Right lobe of liver (tissue), 4 donors: ENCODE data around the gene SLC16A10.

Experiments used
- POLR2A ChIP-seq: fragments of 450-650 bp; IDR thresholded peaks from one replicate; pipeline ENCODE4 v1.6.1; 2017; ENCODE audit warnings: antibody characterized with exemption, mild to moderate bottlenecking
- TF ChIP-seq, protein P1 (sequence below), 4 donors: fragments of 200-600 bp in 3 of 4; fragments of 450-650 bp in 1 of 4; IDR thresholded peaks; one replicate each; pipeline versions ENCODE4 v1.5.1 to v1.8.0; 2016 to 2022; ENCODE audit warnings: antibody characterized with exemption in 4 of 4, mild to moderate bottlenecking in 2 of 4
- donor health status: DM: no; HTN: no; CAD: no.
- donor health status: DM: no; HTN: no; CAD: no.
- donor health status: DM: no; HTN: yes; CAD: no.

DNA sequence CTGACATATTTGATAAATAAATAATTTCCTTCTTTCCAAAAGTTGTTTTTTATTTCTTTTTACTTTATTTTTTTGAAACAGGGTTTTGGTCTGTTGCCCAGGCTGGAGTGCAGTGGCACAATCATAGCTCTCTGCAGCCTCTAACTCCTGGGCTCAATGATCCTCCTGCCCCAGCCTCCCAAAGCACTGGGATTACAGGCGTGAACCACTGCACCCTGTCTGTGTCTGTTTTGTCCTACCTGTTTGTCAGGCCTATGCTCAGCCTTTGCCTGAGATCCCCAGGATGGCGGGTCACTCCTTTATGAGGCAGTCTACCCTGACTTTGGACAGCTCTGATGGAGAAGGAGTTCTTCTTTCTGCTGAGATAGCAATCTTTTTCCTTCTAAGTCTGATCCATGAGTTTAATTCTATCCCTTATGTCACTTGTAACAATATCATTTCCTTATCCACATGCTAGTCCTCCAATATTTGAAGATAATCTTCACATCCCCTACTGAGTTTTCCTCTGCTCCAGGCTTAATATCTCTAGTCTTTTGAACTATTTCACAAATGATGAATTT lies 14.4 kb upstream of the SLC16A10 start:
- TF ChIP-seq, protein P1, sequence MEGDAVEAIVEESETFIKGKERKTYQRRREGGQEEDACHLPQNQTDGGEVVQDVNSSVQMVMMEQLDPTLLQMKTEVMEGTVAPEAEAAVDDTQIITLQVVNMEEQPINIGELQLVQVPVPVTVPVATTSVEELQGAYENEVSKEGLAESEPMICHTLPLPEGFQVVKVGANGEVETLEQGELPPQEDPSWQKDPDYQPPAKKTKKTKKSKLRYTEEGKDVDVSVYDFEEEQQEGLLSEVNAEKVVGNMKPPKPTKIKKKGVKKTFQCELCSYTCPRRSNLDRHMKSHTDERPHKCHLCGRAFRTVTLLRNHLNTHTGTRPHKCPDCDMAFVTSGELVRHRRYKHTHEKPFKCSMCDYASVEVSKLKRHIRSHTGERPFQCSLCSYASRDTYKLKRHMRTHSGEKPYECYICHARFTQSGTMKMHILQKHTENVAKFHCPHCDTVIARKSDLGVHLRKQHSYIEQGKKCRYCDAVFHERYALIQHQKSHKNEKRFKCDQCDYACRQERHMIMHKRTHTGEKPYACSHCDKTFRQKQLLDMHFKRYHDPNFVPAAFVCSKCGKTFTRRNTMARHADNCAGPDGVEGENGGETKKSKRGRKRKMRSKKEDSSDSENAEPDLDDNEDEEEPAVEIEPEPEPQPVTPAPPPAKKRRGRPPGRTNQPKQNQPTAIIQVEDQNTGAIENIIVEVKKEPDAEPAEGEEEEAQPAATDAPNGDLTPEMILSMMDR (IDR thresholded peaks at IDR 0.05) = no peak
- TF ChIP-seq POLR2A = no peak
